IMR-90 (cell line): ENCODE results near the gene BRMS1. TPM values are rescaled to one million over a fixed set of nuclear protein-coding genes. Genes with fewer than 3 reads are reported as not detected.

Source experiments
- ATAC-seq: fragments of 200-7000 bp; cut with Tn5 transposase; 2 replicates; pipeline ENCODE4 v1.9.1; 2020; ENCODE audit warnings: low read depth, mild to moderate bottlenecking, moderate library complexity
- BruUV-seq: library from RNA; stranded (reverse); fragments of 400-500 nt; replicated peaks from 2 replicates; lab custom pipeline; 2021; lab: Mats Ljungman, UMichigan
- CTCF ChIA-PET: fragments of 300-600 bp; formaldehyde crosslinking; extraction: SDS; loops from one replicate; lab custom pipeline; 2021; ENCODE audit warnings: antibody characterized with exemption; lab: Yijun Ruan, JAX
- POLR2A ChIA-PET: fragments of 300-600 bp; sonication (Branson Sonifier 250); formaldehyde crosslinking; loops from one replicate; lab custom pipeline; 2022; ENCODE audit warnings: antibody characterized with exemption; ENCODE audit not compliant: unreplicated experiment; lab: Charles Lee
- DNase-seq: peaks from one replicate; pipeline ENCODE4 v3.0.0; 2013
- H2AFZ ChIP-seq: replicated peaks from 2 replicates; pipeline ENCODE3; 2013; ENCODE audit warnings: low read length, mild to moderate bottlenecking; ENCODE audit not compliant: poor library complexity
- H2AK5ac ChIP-seq: 2 replicates; pipeline ENCODE4 v1.6.1; 2013; ENCODE audit warnings: low read depth, low read length, inconsistent platforms
- H2AK9ac ChIP-seq: replicated peaks from 2 replicates; pipeline ENCODE3; 2013; ENCODE audit warnings: mild to moderate bottlenecking, low read depth, low read length, moderate library complexity; ENCODE audit not compliant: poor library complexity
- H2BK120ac ChIP-seq: 2 replicates; pipeline ENCODE4 v1.6.1; 2013; ENCODE audit warnings: low read depth, low read length, inconsistent platforms
- H2BK15ac ChIP-seq: 3 replicates; pipeline ENCODE4 v1.6.1; 2013; ENCODE audit warnings: low read depth, low read length, inconsistent platforms
- H2BK20ac ChIP-seq: 2 replicates; pipeline ENCODE4 v1.6.1; 2013; ENCODE audit warnings: low read depth, mild to moderate bottlenecking, inconsistent platforms, low read length, moderate library complexity
- H2BK5ac ChIP-seq: 2 replicates; pipeline ENCODE4 v1.6.1; 2013; ENCODE audit warnings: mild to moderate bottlenecking, low read depth, low read length, inconsistent platforms; ENCODE audit not compliant: poor library complexity, severe bottlenecking
- H3K14ac ChIP-seq: replicated peaks from 2 replicates; pipeline ENCODE4 v1.6.1; 2013; ENCODE audit warnings: low read depth, low read length, inconsistent platforms
- H3K18ac ChIP-seq: 2 replicates; pipeline ENCODE4 v1.6.1; 2013; ENCODE audit warnings: low read depth, low read length, control low read depth
- H3K23ac ChIP-seq: 2 replicates; pipeline ENCODE4 v1.6.1; 2013; ENCODE audit warnings: low read depth, low read length, inconsistent platforms
- H3K27ac ChIP-seq: 2 replicates; pipeline ENCODE4 v1.5.1; 2013; ENCODE audit warnings: mild to moderate bottlenecking, control low read depth, low read length; ENCODE audit not compliant: insufficient read depth
- H3K27me3 ChIP-seq: 2 replicates; pipeline ENCODE4 v1.6.1; 2013; ENCODE audit warnings: low read length; ENCODE audit not compliant: control insufficient read depth, insufficient read depth
- H3K36me3 ChIP-seq: 2 replicates; pipeline ENCODE4 v1.6.1; 2013; ENCODE audit warnings: low read length, mixed read lengths; ENCODE audit not compliant: control insufficient read depth, insufficient read depth
- H3K4ac ChIP-seq: 2 replicates; pipeline ENCODE4 v1.6.1; 2013; ENCODE audit warnings: low read depth, low read length, inconsistent platforms
- H3K4me1 ChIP-seq: 2 replicates; pipeline ENCODE4 v1.6.1; 2013; ENCODE audit warnings: low read length, mixed read lengths; ENCODE audit not compliant: control insufficient read depth, insufficient read depth
- H3K4me2 ChIP-seq: 2 replicates; pipeline ENCODE4 v1.6.1; 2013; ENCODE audit warnings: low read depth, mild to moderate bottlenecking, control low read depth, low read length, moderate library complexity
- H3K4me3 ChIP-seq: 2 replicates; pipeline ENCODE4 v1.5.1; 2013; ENCODE audit warnings: low read depth, mild to moderate bottlenecking, control low read depth, low read length, moderate library complexity; ENCODE audit not compliant: insufficient read depth
- H3K56ac ChIP-seq: 2 replicates; pipeline ENCODE4 v1.6.1; 2013; ENCODE audit warnings: low read length, inconsistent platforms; ENCODE audit not compliant: insufficient read depth; ENCODE audit errors: extremely low read depth
- H3K79me1 ChIP-seq, 2 experiments: 2 replicates each; pipeline ENCODE4 v1.6.1; 2013; ENCODE audit warnings: low read length in 2 of 2, inconsistent platforms in 1 of 2, low read depth in 1 of 2
- H3K9ac ChIP-seq: 2 replicates; pipeline ENCODE4 v1.6.1; 2013; ENCODE audit warnings: low read depth, low read length, control low read depth
- H3K9me1 ChIP-seq: 2 replicates; pipeline ENCODE4 v1.6.1; 2013; ENCODE audit warnings: low read length, inconsistent platforms; ENCODE audit not compliant: insufficient read depth
- H3K9me3 ChIP-seq: 2 replicates; pipeline ENCODE4 v1.6.1; 2013; ENCODE audit warnings: low read length; ENCODE audit not compliant: control insufficient read depth, insufficient read depth
- H4K20me1 ChIP-seq: 2 replicates; pipeline ENCODE4 v1.6.1; 2013; ENCODE audit warnings: low read length, inconsistent platforms; ENCODE audit not compliant: insufficient read depth
- H4K5ac ChIP-seq: 2 replicates; pipeline ENCODE4 v1.6.1; 2013; ENCODE audit warnings: mild to moderate bottlenecking, low read depth, low read length, control low read depth
- H4K8ac ChIP-seq, 2 experiments: 2 replicates each; pipeline ENCODE4 v1.6.1; 2013; ENCODE audit warnings: low read depth in 2 of 2, low read length in 2 of 2, control low read depth in 1 of 2, inconsistent platforms in 1 of 2
- H4K91ac ChIP-seq: 2 replicates; pipeline ENCODE4 v1.6.1; 2013; ENCODE audit warnings: low read depth, low read length, inconsistent platforms; ENCODE audit not compliant: insufficient read depth
- CEBPB ChIP-seq: IDR thresholded peaks from 2 replicates; pipeline ENCODE4 v1.6.1; 2012; ENCODE audit warnings: low read depth, low read length, improper control_type of control experiment
- CHD1 ChIP-seq: IDR thresholded peaks from 2 replicates; pipeline ENCODE4 v1.6.1; 2012; ENCODE audit warnings: low read depth, low read length, improper control_type of control experiment
- FOS ChIP-seq: fragments of 150-350 bp; IDR thresholded peaks from 2 replicates; pipeline ENCODE4 v1.6.1; 2016; ENCODE audit warnings: low read depth, low read length
- MAFK ChIP-seq: IDR thresholded peaks from 2 replicates; pipeline ENCODE4 v1.6.1; 2012; ENCODE audit warnings: low read depth, low read length, improper control_type of control experiment
- MAZ ChIP-seq: IDR thresholded peaks from 2 replicates; pipeline ENCODE4 v1.6.1; 2012; ENCODE audit warnings: low read depth, mild to moderate bottlenecking, low read length, improper control_type of control experiment, moderate library complexity, borderline replicate concordance
- MXI1 ChIP-seq: IDR thresholded peaks from 2 replicates; pipeline ENCODE4 v1.6.1; 2012; ENCODE audit warnings: low read depth, mild to moderate bottlenecking, low read length, moderate library complexity, borderline replicate concordance
- RCOR1 ChIP-seq: IDR thresholded peaks from 2 replicates; pipeline ENCODE4 v1.6.1; 2012; ENCODE audit warnings: mild to moderate bottlenecking, low read length, improper control_type of control experiment; ENCODE audit not compliant: insufficient replicate concordance
- RFX5 ChIP-seq: IDR thresholded peaks from 2 replicates; pipeline ENCODE4 v1.8.0; 2012; ENCODE audit warnings: low read depth, mild to moderate bottlenecking, low read length, moderate library complexity
- SMC3 ChIP-seq: fragments of 150-350 bp; IDR thresholded peaks from 2 replicates; pipeline ENCODE4 v1.6.1; 2016; ENCODE audit warnings: low read depth, mild to moderate bottlenecking, antibody characterized with exemption, low read length, moderate library complexity
- WGBS, 2 experiments: methylation state at CpG; one replicate each; pipeline versions ENCODE4 v1.1.5 to v1.1.7; 2013; ENCODE audit warnings: missing lambda C conversion rate in 2 of 2; ENCODE audit not compliant: insufficient read length in 1 of 2; ENCODE audit errors: extremely low coverage in 2 of 2; 5-methylcytosine and 5-hydroxymethylcytosine counted together
- dilution Hi-C: fragments of 300-500 bp; cut with HindIII; formaldehyde crosslinking; loops from one replicate; pipeline ENCODE4 v1.14.3; 2018; ENCODE audit warnings: low sequenced_read_pairs; ENCODE audit not compliant: unreplicated experiment
- in situ Hi-C: fragments of 300-500 bp; cut with MboI; formaldehyde crosslinking; loops from 3 replicates; pipeline ENCODE4 v1.14.3; 2019; ENCODE audit warnings: low sequenced_read_pairs, inconsistent platforms, mixed read lengths
- intact Hi-C: fragments of 100-400 bp; cut with micrococcal nuclease; formaldehyde crosslinking; loops from 2 replicates; pipeline ENCODE4 v1.10.0; 2022
- polyA plus RNA-seq, 3 experiments: library from polyadenylated mRNA; depleted of rRNA; stranded (reverse); fragments of >200 nt; gene quantifications; 2 replicates each; pipeline ENCODE4 v1.2.3, GENCODE V29; 2012; ENCODE audit warnings: low replicate concordance in 1 of 3
- total RNA-seq: library from RNA; depleted of rRNA; stranded (reverse); fragments of >200 nt; gene quantifications from 2 replicates; pipeline ENCODE4 v1.2.3, GENCODE V29; 2012
- TF ChIP-seq, protein P1 (sequence below): fragments of 150-350 bp; IDR thresholded peaks from 2 replicates; pipeline ENCODE4 v1.6.1; 2017; ENCODE audit warnings: mild to moderate bottlenecking, antibody characterized with exemption, low read length, low read depth
- TF ChIP-seq, protein P2 (sequence below): fragments of 150-350 bp; IDR thresholded peaks from 2 replicates; pipeline ENCODE4 v1.6.1; 2016; ENCODE audit warnings: low read depth, mild to moderate bottlenecking, low read length, moderate library complexity, borderline replicate concordance
- TF ChIP-seq, protein P3 (sequence below): conservative IDR thresholded peaks from 2 replicates; pipeline ENCODE4 v1.5.1; 2012; ENCODE audit warnings: mild to moderate bottlenecking, low read depth, low read length, improper control_type of control experiment

The BRMS1 gene
- total and polyA plus RNA-seq, 2 of the 4 experiments (the other 2 are of a cell fraction): 48.3 to 57.9 TPM

DNA sequence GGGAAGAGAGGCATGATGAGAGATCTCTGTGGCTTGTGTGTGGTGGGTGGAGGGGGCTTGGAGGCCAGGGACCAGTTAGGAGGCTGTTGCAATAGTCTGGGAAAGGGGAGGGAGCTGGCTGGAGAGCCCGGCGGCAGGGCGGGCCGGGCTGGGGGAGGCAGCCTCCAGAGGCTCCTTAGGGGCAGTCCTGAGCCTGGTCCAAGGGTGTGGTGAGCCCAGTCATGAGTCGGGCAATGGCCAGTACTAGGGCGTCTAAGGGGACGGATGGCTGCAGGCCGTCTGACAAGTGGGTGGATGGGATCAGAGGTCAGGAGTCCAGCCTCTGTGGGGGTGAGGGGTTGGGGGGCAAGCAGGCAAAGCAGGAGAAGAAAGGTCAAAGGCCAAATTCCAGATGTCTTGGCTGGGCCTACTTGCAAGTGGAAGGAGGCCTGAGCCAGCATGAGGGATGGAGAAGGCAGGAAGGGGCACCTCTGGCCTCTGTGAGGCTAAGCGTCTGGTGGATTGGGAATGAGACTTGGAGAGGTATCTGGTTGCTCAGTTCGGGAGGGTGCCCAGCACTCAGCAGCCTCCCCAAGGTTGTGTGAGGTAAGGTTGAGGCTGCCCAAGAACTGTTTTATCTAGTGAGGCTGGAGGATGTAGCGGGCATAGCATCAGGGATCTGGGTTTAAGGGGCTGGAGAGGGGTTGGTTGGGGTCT, 22.0 kb downstream of the BRMS1 start:
- Histone ChIP-seq H3K23ac (no peak overlapping the region), H4K91ac (peak overlapping the region; percentile 7; the same call in 1 of the 2 replicates), H3K4ac (no peak overlapping the region), H3K27me3 (no peaks in the 10 kb centered on the region), H3K14ac (no peak overlapping the region), H3K4me1 (peaks cover 46% of the 10 kb centered on the region), H3K9me1 (peaks cover 35% of the 10 kb centered on the region), H3K4me2 (no peak overlapping the region), H3K18ac (no peak overlapping the region), H3K9ac (no peak overlapping the region), H2BK15ac (no peak overlapping the region), H3K79me1 (peaks cover 0 to 36% of the 10 kb centered on the region in 2 experiments; a peak in 3 of 4 replicates), H2AK9ac (no peak overlapping the region), H3K27ac (no peak overlapping the region), H2AFZ (no peak overlapping the region), H3K4me3 (no peak overlapping the region), H4K5ac (no peak overlapping the region), H2BK5ac (no peak overlapping the region), H4K20me1 (no peaks in the 10 kb centered on the region), H4K8ac (peak overlapping the region in 1 of 2 experiments; percentile 5; a peak in 1 of 4 replicates), H2BK120ac (no peak overlapping the region), H2AK5ac (0 out of 2 replicates have a peak overlapping the region, but pooled peaks have one; percentile 44), H3K56ac (no peak overlapping the region), H3K9me3 (no peaks in the 10 kb centered on the region), H2BK20ac (no peak overlapping the region), H3K36me3 (no peaks in the 10 kb centered on the region)
- dilution Hi-C loops: no loop called here
- BruUV-seq: no TSS peak
- ATAC-seq (no peak), DNase-seq (no peak)
- intact Hi-C loops: no loop called here
- WGBS, 2 experiments: 78% methylated on average over 6 of the region's 11 CpGs; no CpG with 5 or more reads in 1 of the 2 experiments
- POLR2A ChIA-PET: no interaction called here
- in situ Hi-C loops: no loop called here
- TF ChIP-seq RCOR1 (no peak), MAZ (no peak), FOS (no peak), RFX5 (no peak), SMC3 (no peak), MAFK (no peak), MXI1 (no peak), CHD1 (no peak), CEBPB (no peak)
- TF ChIP-seq, protein P1, sequence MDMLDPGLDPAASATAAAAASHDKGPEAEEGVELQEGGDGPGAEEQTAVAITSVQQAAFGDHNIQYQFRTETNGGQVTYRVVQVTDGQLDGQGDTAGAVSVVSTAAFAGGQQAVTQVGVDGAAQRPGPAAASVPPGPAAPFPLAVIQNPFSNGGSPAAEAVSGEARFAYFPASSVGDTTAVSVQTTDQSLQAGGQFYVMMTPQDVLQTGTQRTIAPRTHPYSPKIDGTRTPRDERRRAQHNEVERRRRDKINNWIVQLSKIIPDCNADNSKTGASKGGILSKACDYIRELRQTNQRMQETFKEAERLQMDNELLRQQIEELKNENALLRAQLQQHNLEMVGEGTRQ: no peak
- TF ChIP-seq, protein P2, sequence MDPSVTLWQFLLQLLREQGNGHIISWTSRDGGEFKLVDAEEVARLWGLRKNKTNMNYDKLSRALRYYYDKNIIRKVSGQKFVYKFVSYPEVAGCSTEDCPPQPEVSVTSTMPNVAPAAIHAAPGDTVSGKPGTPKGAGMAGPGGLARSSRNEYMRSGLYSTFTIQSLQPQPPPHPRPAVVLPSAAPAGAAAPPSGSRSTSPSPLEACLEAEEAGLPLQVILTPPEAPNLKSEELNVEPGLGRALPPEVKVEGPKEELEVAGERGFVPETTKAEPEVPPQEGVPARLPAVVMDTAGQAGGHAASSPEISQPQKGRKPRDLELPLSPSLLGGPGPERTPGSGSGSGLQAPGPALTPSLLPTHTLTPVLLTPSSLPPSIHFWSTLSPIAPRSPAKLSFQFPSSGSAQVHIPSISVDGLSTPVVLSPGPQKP: no peak
- TF ChIP-seq, protein P3, sequence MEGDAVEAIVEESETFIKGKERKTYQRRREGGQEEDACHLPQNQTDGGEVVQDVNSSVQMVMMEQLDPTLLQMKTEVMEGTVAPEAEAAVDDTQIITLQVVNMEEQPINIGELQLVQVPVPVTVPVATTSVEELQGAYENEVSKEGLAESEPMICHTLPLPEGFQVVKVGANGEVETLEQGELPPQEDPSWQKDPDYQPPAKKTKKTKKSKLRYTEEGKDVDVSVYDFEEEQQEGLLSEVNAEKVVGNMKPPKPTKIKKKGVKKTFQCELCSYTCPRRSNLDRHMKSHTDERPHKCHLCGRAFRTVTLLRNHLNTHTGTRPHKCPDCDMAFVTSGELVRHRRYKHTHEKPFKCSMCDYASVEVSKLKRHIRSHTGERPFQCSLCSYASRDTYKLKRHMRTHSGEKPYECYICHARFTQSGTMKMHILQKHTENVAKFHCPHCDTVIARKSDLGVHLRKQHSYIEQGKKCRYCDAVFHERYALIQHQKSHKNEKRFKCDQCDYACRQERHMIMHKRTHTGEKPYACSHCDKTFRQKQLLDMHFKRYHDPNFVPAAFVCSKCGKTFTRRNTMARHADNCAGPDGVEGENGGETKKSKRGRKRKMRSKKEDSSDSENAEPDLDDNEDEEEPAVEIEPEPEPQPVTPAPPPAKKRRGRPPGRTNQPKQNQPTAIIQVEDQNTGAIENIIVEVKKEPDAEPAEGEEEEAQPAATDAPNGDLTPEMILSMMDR: no peak
- CTCF ChIA-PET: interaction anchor here (1.6 kb wide), 1 partner anchor 11 kb away, joined by 5 read pairs; no protein-coding TSS in a partner anchor
